Epithelial cell of prostate (primary cell): Measurements from ENCODE around the gene ZNF708.
A peak's percentile ranks its signal among the peaks of the same experiment; 100 is the strongest.
"Not testable (repeated sequence)": the region's sequence is repeated elsewhere in the genome, so short reads cannot be mapped to it uniquely, and the experiment has no call there.

Source experiments
- DNase-seq: peaks from one replicate; pipeline ENCODE4 v3.0.0-alpha.2; 2011; ENCODE audit warnings: low read depth, low spot score
- H3K27ac ChIP-seq: fragments of 450-650 bp; 2 replicates; pipeline ENCODE4 v1.5.1; 2017; ENCODE audit warnings: mild to moderate bottlenecking

ZNF708 gene

GRCh38 chr19:21260848-21261381 lies 68.3 kb downstream of the ZNF708 start:
- DNase-seq, H3K27ac ChIP-seq: not testable (repeated sequence)

- no peak overlapping the region for H3K27ac ChIP-seq
- no peak for DNase-seq
Observed at GRCh38 chr19:21260164-21260847, 68.9 kb downstream of the ZNF708 start.

- DNase-seq, H3K27ac ChIP-seq: not testable (repeated sequence)
Observed at GRCh38 chr19:21259421-21260124, 69.6 kb downstream of the ZNF708 start.

- H3K27ac ChIP-seq: no peak overlapping the region
- peak; percentile 36 for DNase-seq
Observed at GRCh38 chr19:21256722-21257121, 72.5 kb downstream of the ZNF708 start.
